ENCODE measurements around the gene SPATA46. TPM values are rescaled to one million over a fixed set of nuclear protein-coding genes. Genes with fewer than 3 reads are reported as not detected.

SPATA46 gene
- total and polyA plus RNA-seq, 7 donors = not detected

DNA sequence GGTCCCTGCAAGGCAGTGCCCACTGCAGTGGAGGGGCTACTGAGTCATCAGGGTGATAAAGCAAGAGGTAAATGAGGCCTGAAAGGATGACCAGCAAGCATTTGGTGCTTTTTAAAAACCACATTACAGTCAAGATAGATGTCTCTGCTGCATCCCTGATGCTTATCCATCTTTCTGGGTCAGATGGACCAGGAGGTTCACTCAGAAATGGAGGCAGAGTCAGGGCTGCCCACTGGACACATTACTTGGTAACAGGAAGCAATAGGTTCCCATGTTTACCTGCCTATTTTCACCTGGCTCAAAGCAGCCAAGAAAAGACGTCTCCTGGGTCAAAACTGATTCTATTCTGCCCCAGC is 3.6 kb downstream of the SPATA46 start:
- H3K27me3 ChIP-seq (ENCODE audit: insufficient read depth in 3 of 3, low read length in 2 of 3) = no peaks in the 10 kb centered on the region
- ATAC-seq = no peak
- DNase-seq = no peak
- TF ChIP-seq, protein P1, sequence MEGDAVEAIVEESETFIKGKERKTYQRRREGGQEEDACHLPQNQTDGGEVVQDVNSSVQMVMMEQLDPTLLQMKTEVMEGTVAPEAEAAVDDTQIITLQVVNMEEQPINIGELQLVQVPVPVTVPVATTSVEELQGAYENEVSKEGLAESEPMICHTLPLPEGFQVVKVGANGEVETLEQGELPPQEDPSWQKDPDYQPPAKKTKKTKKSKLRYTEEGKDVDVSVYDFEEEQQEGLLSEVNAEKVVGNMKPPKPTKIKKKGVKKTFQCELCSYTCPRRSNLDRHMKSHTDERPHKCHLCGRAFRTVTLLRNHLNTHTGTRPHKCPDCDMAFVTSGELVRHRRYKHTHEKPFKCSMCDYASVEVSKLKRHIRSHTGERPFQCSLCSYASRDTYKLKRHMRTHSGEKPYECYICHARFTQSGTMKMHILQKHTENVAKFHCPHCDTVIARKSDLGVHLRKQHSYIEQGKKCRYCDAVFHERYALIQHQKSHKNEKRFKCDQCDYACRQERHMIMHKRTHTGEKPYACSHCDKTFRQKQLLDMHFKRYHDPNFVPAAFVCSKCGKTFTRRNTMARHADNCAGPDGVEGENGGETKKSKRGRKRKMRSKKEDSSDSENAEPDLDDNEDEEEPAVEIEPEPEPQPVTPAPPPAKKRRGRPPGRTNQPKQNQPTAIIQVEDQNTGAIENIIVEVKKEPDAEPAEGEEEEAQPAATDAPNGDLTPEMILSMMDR (IDR thresholded peaks at IDR 0.05) = no peak
- no peaks in the 10 kb centered on the region for H3K4me1 ChIP-seq
- no peak overlapping the region for H3K27ac ChIP-seq
- intact Hi-C loops (cut with DNase I) = no loop called here
- H3K36me3 ChIP-seq (ENCODE audit: insufficient read depth in 1 of 2, low read depth in 1 of 2) = no peaks in the 10 kb centered on the region
- WGBS, 3 donors = 81 to 93% (median 82%) methylated on average over 1 of the region's 1 CpG
- H3K9me3 ChIP-seq = no peaks in the 10 kb centered on the region
- H3K4me3 ChIP-seq = no peak overlapping the region

GRCh38 chr1:162372159-162373071 is 4.2 kb downstream of the SPATA46 start:
- ATAC-seq = no peak
- 67 to 72% (median 68%) methylated on average over 13 of the region's 13 CpGs for WGBS, 3 donors

DNA sequence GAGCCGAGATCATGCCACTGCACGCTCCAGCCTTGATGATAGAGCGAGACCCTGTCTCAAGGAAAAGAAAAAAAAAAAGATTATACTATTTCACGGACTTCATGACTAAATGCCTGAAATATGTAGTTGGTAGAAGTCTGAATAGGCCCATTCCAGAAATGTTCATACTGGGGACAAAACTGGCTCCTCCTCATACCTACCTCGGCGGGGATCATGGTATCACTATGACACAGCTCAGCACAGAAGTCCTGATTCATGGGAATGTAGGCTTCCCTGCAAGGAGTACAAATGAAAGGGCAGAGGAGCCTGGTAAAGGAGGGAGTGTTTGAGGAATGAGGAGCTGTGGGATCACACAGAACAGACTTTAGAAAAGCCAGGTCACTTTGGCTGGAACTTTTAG is 5.0 kb downstream of the SPATA46 start:
- Histone ChIP-seq H3K27me3 (ENCODE audit: insufficient read depth in 3 of 3, low read length in 2 of 3) (no peaks in the 10 kb centered on the region), H3K4me3 (no peak overlapping the region), H3K27ac (no peak overlapping the region), H3K4me1 (no peaks in the 10 kb centered on the region), H3K36me3 (ENCODE audit: insufficient read depth in 1 of 2, low read depth in 1 of 2) (no peaks in the 10 kb centered on the region), H3K9me3 (no peaks in the 10 kb centered on the region)
- DNase-seq = no peak
- WGBS, 3 donors = 76 to 88% (median 83%) methylated on average over 6 of the region's 6 CpGs
- TF ChIP-seq, protein P1 (IDR thresholded peaks at IDR 0.05) = no peak
- intact Hi-C loops (cut with DNase I) = no loop called here
- no peak for ATAC-seq

More at GRCh38 chr1:162372159-162373071, 4.2 kb downstream of the SPATA46 start:
- no peaks in the 10 kb centered on the region for H3K9me3 ChIP-seq
- intact Hi-C loops (cut with DNase I) = no loop called here
- no peaks in the 10 kb centered on the region for H3K4me1 ChIP-seq
- TF ChIP-seq, protein P1 (IDR thresholded peaks at IDR 0.05) = no peak
- DNase-seq = no peak
- H3K36me3 ChIP-seq (ENCODE audit: insufficient read depth in 1 of 2, low read depth in 1 of 2) = no peaks in the 10 kb centered on the region
- H3K4me3 ChIP-seq = no peak overlapping the region
- H3K27ac ChIP-seq = no peak overlapping the region
- no peaks in the 10 kb centered on the region for H3K27me3 ChIP-seq (ENCODE audit: insufficient read depth in 3 of 3, low read length in 2 of 3)

GRCh38 chr1:162370721-162371120 is 5.9 kb downstream of the SPATA46 start:
- DNase-seq (no peak), ATAC-seq (no peak)
- intact Hi-C loops (cut with DNase I) = no loop called here
- no peaks in the 10 kb centered on the region for H3K27me3 ChIP-seq (ENCODE audit: insufficient read depth in 3 of 3, low read length in 2 of 3)
- no peaks in the 10 kb centered on the region for H3K36me3 ChIP-seq (ENCODE audit: insufficient read depth in 1 of 2, low read depth in 1 of 2)
- H3K4me1 ChIP-seq = no peaks in the 10 kb centered on the region
- WGBS, 3 donors = 92 to 97% (median 93%) methylated on average over 3 of the region's 3 CpGs
- H3K4me3 ChIP-seq = no peak overlapping the region
- TF ChIP-seq, protein P1 (IDR thresholded peaks at IDR 0.05) = no peak
- H3K9me3 ChIP-seq = no peaks in the 10 kb centered on the region
- H3K27ac ChIP-seq = no peak overlapping the region
